T-helper 2 cell treated with Interferon-gamma antibody and Interleukin-4, amounts not matched to agents 100 ng/mL and 5 ng/mL, for 36 hours (primary cell): ENCODE measurements around the gene CALCOCO1. TPM values are rescaled to one million over a fixed set of nuclear protein-coding genes. Genes with fewer than 3 reads are reported as not detected.
"Not testable (repeated sequence)": the region's sequence is repeated elsewhere in the genome, so short reads cannot be mapped to it uniquely, and the experiment has no call there.

ENCODE experiments used
- intact Hi-C: fragments of 100-400 bp; cut with micrococcal nuclease; formaldehyde crosslinking; loops from one replicate; pipeline ENCODE4 v1.15.1; 2023
- total RNA-seq: library from RNA; stranded (reverse); gene quantifications from 2 replicates; pipeline ENCODE4 v1.2.3, GENCODE V29; 2022

The CALCOCO1 gene
- 40.7 and 45.5 TPM in 2 replicates for total RNA-seq

- intact Hi-C loops, result loop anchor here (1.0 to 2.0 kb wide), 6 partner anchors 19 to 461 kb away; partner anchors contain the start of genes ATF7, ATP5MC2, SMUG1 and TARBP2
These were observed at the start of gene CALCOCO1 for GRCh38 chr12:53727310-53728041. TSS of gene CALCOCO1 (minus strand) at chr12:53727452. CDS start at chr12:53725242, 2,210 bp downstream.

GRCh38 chr12:53776872-53777271, 49.6 kb upstream of the CALCOCO1 start:
- intact Hi-C loops, result no loop called here

GRCh38 chr12:53775478-53776145, 48.4 kb upstream of the CALCOCO1 start:
- intact Hi-C loops, result no loop called here

- intact Hi-C loops, result no loop called here
These were observed 43.0 kb upstream of the CALCOCO1 start for GRCh38 chr12:53770281-53770680.

- intact Hi-C loops, result no loop called here
These were observed 41.7 kb upstream of the CALCOCO1 start for GRCh38 chr12:53768976-53769375.

- intact Hi-C loops, result no loop called here
These were observed 39.6 kb upstream of the CALCOCO1 start for GRCh38 chr12:53766881-53767280.

GRCh38 chr12:53765891-53766290, 38.6 kb upstream of the CALCOCO1 start:
- intact Hi-C loops, result no loop called here

GRCh38 chr12:53764615-53765014, 37.4 kb upstream of the CALCOCO1 start:
- intact Hi-C loops, result no loop called here

- intact Hi-C loops, result not testable (repeated sequence)
These were observed 35.5 kb upstream of the CALCOCO1 start for GRCh38 chr12:53762793-53763192.

GRCh38 chr12:53761306-53761705, 34.1 kb upstream of the CALCOCO1 start:
- intact Hi-C loops, result no loop called here

- intact Hi-C loops, result no loop called here
These were observed 32.0 kb upstream of the CALCOCO1 start for GRCh38 chr12:53759261-53759660.

GRCh38 chr12:53758730-53759103, 31.5 kb upstream of the CALCOCO1 start:
- intact Hi-C loops, result no loop called here

GRCh38 chr12:53758081-53758729, 31.0 kb upstream of the CALCOCO1 start:
- intact Hi-C loops, result no loop called here

GRCh38 chr12:53757101-53757770, 30.0 kb upstream of the CALCOCO1 start:
- intact Hi-C loops, result no loop called here

GRCh38 chr12:53756300-53757100, 29.2 kb upstream of the CALCOCO1 start:
- intact Hi-C loops, result no loop called here

- intact Hi-C loops, result no loop called here
These were observed 28.6 kb upstream of the CALCOCO1 start for GRCh38 chr12:53755893-53756292.

- intact Hi-C loops, result no loop called here
These were observed 28.2 kb upstream of the CALCOCO1 start for GRCh38 chr12:53755451-53755891.

GRCh38 chr12:53754633-53755264, 27.5 kb upstream of the CALCOCO1 start:
- intact Hi-C loops, result no loop called here

GRCh38 chr12:53754188-53754585, 26.9 kb upstream of the CALCOCO1 start:
- intact Hi-C loops, result no loop called here

GRCh38 chr12:53752621-53753020, 25.4 kb upstream of the CALCOCO1 start:
- intact Hi-C loops, result no loop called here
